OCI-LY1 (cell line): ENCODE results near the gene TJP3.

Source experiments
- H2AFZ ChIP-seq: fragments of 200-600 bp; sonication (generic), shearing (Covaris generic); 2 replicates; pipeline ENCODE4 v1.6.0; 2014; ENCODE audit warnings: antibody characterized with exemption, mild to moderate bottlenecking, low read length
- H3F3A ChIP-seq: fragments of 200-600 bp; sonication (generic), shearing (Covaris generic); 2 replicates; pipeline ENCODE4 v1.6.0; 2014; ENCODE audit warnings: mild to moderate bottlenecking, antibody characterized with exemption, low read length, moderate library complexity; ENCODE audit not compliant: insufficient read depth
- H3K27ac ChIP-seq: fragments of 200-600 bp; sonication (generic); 2 replicates; pipeline ENCODE4 v1.5.1; 2014; ENCODE audit warnings: low read length, mixed run types, mild to moderate bottlenecking, low read depth; ENCODE audit not compliant: poor library complexity, severe bottlenecking
- H3K27me3 ChIP-seq: fragments of 200-600 bp; sonication (generic); 2 replicates; pipeline ENCODE4 v1.6.0; 2014; ENCODE audit warnings: antibody characterized with exemption, mild to moderate bottlenecking, low read length, moderate library complexity; ENCODE audit not compliant: insufficient read depth
- H3K36me3 ChIP-seq: fragments of 200-600 bp; sonication (generic); 2 replicates; pipeline ENCODE4 v1.6.1; 2014; ENCODE audit warnings: mild to moderate bottlenecking, antibody characterized with exemption, low read length, moderate library complexity, mixed read lengths; ENCODE audit not compliant: insufficient read depth
- H3K4me1 ChIP-seq: fragments of 200-600 bp; sonication (generic); 2 replicates; pipeline ENCODE4 v1.5.1; 2014; ENCODE audit warnings: mild to moderate bottlenecking, low read length, moderate library complexity; ENCODE audit not compliant: insufficient read depth, severe bottlenecking
- H3K4me2 ChIP-seq: fragments of 200-600 bp; sonication (generic), shearing (Covaris generic); 2 replicates; pipeline ENCODE4 v1.6.1; 2014; ENCODE audit warnings: low read length
- H3K4me3 ChIP-seq: fragments of 200-600 bp; sonication (generic); 2 replicates; pipeline ENCODE4 v1.5.1; 2014; ENCODE audit warnings: low read length, low read depth, mild to moderate bottlenecking, mixed read lengths; ENCODE audit not compliant: poor library complexity, severe bottlenecking
- H3K79me2 ChIP-seq: fragments of 200-600 bp; shearing (Covaris generic); 2 replicates; pipeline ENCODE4 v1.6.1; 2016; ENCODE audit warnings: mixed run types, low read length, mixed read lengths; ENCODE audit not compliant: insufficient read depth
- H3K9ac ChIP-seq: fragments of 200-600 bp; sonication (generic), shearing (Covaris generic); 2 replicates; pipeline ENCODE4 v1.6.1; 2014; ENCODE audit warnings: mild to moderate bottlenecking, low read length, mixed read lengths
- H3K9me2 ChIP-seq: fragments of 200-600 bp; sonication (generic), shearing (Covaris generic); 2 replicates; pipeline ENCODE4 v1.6.1; 2014; ENCODE audit warnings: low read depth, mild to moderate bottlenecking, low read length, mixed read lengths
- H3K9me3 ChIP-seq: fragments of 200-600 bp; shearing (Covaris generic); 2 replicates; pipeline ENCODE4 v1.6.1; 2014; ENCODE audit warnings: low read length, mixed read lengths
- H4K20me1 ChIP-seq: fragments of 200-600 bp; sonication (generic), shearing (Covaris generic); 2 replicates; pipeline ENCODE4 v1.6.0; 2016; ENCODE audit warnings: mild to moderate bottlenecking, low read length; ENCODE audit not compliant: insufficient read depth
- EZH2 ChIP-seq: fragments of 200-600 bp; sonication (generic), shearing (Covaris generic); IDR thresholded peaks from 2 replicates; pipeline ENCODE4 v1.8.0; 2017; ENCODE audit warnings: borderline replicate concordance, mixed run types, mild to moderate bottlenecking, antibody characterized with exemption, low read length, moderate library complexity, mixed read lengths
- TF ChIP-seq, protein P1 (sequence below): fragments of 200-600 bp; sonication (generic), shearing (Covaris generic); IDR thresholded peaks from 2 replicates; pipeline ENCODE4 v1.5.1; 2017; ENCODE audit warnings: mild to moderate bottlenecking, antibody characterized with exemption, low read length, moderate library complexity, mixed read lengths

Gene TJP3

DNA sequence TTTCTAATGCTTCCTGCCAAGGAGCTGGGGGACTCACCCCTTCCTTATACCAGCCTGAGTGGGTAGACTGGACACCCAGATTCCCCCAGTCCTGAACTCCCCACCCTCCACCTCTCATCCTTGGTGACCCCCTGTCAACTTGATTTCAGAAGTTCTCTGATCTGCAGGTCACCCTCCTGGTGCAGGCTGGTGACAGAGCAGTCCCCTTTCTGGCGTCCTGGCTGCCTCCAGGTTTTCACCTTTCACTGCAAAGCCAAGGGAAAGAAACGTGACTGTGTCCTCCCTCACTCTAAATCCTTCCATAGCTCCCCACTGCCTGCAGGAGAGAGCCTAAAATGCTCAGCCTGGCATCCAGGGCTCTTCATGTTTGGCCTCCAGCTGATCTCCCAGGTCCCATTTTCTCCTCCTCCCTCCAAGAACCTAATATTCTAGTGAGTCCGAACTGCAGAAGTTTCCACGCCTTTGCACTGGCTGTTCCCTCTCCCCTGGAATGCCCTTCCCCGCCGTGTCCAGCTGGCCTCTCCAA lies 82.1 kb downstream of the TJP3 start:
- Histone ChIP-seq H3F3A (no peaks in the 10 kb centered on the region), H3K79me2 (no peaks in the 10 kb centered on the region), H2AFZ (no peak overlapping the region), H3K4me2 (no peak overlapping the region), H3K27ac (no peak overlapping the region), H3K4me3 (no peak overlapping the region), H3K36me3 (no peaks in the 10 kb centered on the region), H4K20me1 (no peaks in the 10 kb centered on the region), H3K27me3 (peaks cover 3% of the 10 kb centered on the region; the same call in 1 of the 2 replicates), H3K9ac (no peak overlapping the region), H3K9me3 (no peaks in the 10 kb centered on the region), H3K4me1 (no peaks in the 10 kb centered on the region), H3K9me2 (no peaks in the 10 kb centered on the region)
- TF ChIP-seq, protein P1, sequence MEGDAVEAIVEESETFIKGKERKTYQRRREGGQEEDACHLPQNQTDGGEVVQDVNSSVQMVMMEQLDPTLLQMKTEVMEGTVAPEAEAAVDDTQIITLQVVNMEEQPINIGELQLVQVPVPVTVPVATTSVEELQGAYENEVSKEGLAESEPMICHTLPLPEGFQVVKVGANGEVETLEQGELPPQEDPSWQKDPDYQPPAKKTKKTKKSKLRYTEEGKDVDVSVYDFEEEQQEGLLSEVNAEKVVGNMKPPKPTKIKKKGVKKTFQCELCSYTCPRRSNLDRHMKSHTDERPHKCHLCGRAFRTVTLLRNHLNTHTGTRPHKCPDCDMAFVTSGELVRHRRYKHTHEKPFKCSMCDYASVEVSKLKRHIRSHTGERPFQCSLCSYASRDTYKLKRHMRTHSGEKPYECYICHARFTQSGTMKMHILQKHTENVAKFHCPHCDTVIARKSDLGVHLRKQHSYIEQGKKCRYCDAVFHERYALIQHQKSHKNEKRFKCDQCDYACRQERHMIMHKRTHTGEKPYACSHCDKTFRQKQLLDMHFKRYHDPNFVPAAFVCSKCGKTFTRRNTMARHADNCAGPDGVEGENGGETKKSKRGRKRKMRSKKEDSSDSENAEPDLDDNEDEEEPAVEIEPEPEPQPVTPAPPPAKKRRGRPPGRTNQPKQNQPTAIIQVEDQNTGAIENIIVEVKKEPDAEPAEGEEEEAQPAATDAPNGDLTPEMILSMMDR, result no peak

DNA sequence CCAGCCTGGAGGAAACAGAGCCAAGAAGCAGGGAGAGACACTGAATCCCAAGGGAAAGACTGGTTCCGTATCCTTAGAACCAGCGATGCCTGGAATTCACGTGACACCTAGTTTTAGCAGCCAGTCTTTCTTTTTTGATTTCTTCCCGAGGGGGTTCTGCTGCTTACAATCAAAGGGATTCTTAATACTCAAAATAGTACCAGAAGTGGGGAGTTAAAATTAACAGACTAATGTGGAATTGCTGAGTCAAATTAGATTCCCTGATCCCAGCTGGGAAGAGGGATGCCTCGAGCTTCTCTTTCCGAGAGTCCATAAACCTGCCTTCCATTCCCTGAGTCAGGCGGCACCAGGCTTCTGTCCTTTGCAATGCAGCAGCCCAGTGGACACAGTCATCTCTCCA lies 82.8 kb downstream of the TJP3 start:
- Histone ChIP-seq H3K4me2 (no peak overlapping the region), H3K79me2 (no peaks in the 10 kb centered on the region), H3K36me3 (no peaks in the 10 kb centered on the region), H4K20me1 (no peaks in the 10 kb centered on the region), H3K9ac (no peak overlapping the region), H3K4me1 (no peaks in the 10 kb centered on the region), H3K4me3 (no peak overlapping the region), H2AFZ (no peak overlapping the region), H3K27ac (no peak overlapping the region), H3K9me2 (no peaks in the 10 kb centered on the region), H3K27me3 (peaks cover 3% of the 10 kb centered on the region; the same call in 1 of the 2 replicates), H3K9me3 (no peaks in the 10 kb centered on the region), H3F3A (no peaks in the 10 kb centered on the region)
- TF ChIP-seq, protein P1, result no peak
- TF ChIP-seq EZH2, result no peak

DNA sequence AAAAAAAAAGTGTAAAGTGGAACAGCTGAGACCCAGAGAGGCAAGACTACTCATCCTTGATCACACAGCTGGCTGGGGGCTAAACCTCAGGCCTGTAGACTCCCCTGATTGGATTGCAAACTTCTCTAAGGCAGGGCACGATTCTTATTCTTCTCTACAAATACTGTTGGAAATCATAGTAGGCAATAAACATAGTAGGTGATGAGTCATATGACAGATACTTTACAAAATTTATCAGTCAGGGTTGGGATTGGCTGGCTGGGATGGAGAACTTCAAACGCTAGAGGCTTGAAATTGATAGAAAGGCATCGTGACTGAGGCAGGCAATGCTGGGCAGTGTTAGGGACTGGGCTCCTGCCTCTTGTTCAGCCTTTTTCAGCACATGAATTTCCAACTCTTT lies 83.9 kb downstream of the TJP3 start:
- Histone ChIP-seq H2AFZ (no peak overlapping the region), H3K9ac (no peak overlapping the region), H3K4me3 (no peak overlapping the region), H3F3A (no peaks in the 10 kb centered on the region), H3K9me2 (no peaks in the 10 kb centered on the region), H3K36me3 (no peaks in the 10 kb centered on the region), H3K27me3 (peaks cover 3% of the 10 kb centered on the region; the same call in 1 of the 2 replicates), H4K20me1 (no peaks in the 10 kb centered on the region), H3K4me2 (no peak overlapping the region), H3K4me1 (no peaks in the 10 kb centered on the region), H3K79me2 (no peaks in the 10 kb centered on the region), H3K9me3 (peaks cover 3% of the 10 kb centered on the region; the same call in 1 of the 2 replicates), H3K27ac (no peak overlapping the region)
- TF ChIP-seq, protein P1, result no peak
- TF ChIP-seq EZH2, result no peak
